Muscle of leg (tissue), 16 donors: ENCODE measurements around the gene SLC9B1. TPM values are rescaled to one million over a fixed set of nuclear protein-coding genes. Genes with fewer than 3 reads are reported as not detected.

Experiments used
- DNase-seq: peaks from one replicate; pipeline ENCODE4 v3.0.0; 2013
- H3K27ac ChIP-seq: one replicate; pipeline ENCODE4 v1.5.1; 2013; ENCODE audit warnings: mild to moderate bottlenecking, low read length, control low read depth
- H3K27me3 ChIP-seq: one replicate; pipeline ENCODE4 v1.6.1; 2013; ENCODE audit warnings: low read length; ENCODE audit not compliant: control insufficient read depth, insufficient read depth
- H3K36me3 ChIP-seq: one replicate; pipeline ENCODE4 v1.6.1; 2013; ENCODE audit warnings: low read length; ENCODE audit not compliant: control insufficient read depth, insufficient read depth
- H3K4me1 ChIP-seq: one replicate; pipeline ENCODE4 v1.6.1; 2013; ENCODE audit warnings: low read length; ENCODE audit not compliant: control insufficient read depth, insufficient read depth
- H3K4me3 ChIP-seq: one replicate; pipeline ENCODE4 v1.5.1; 2013; ENCODE audit warnings: low read length, control low read depth
- H3K9me3 ChIP-seq: replicated peaks from 2 replicates; pipeline ENCODE4 v1.6.1; 2013; ENCODE audit warnings: low read depth, low read length; ENCODE audit not compliant: control insufficient read depth
- WGBS: methylation state at CpG from one replicate; pipeline ENCODE4 v1.1.5; 2013; ENCODE audit warnings: missing lambda C conversion rate; ENCODE audit not compliant: insufficient coverage; 5-methylcytosine and 5-hydroxymethylcytosine counted together
- long read RNA-seq, 11 donors: transcript quantifications; one replicate each; lab custom pipeline, GENCODE V29; 2026
- polyA plus RNA-seq, 8 donors: library from polyadenylated mRNA; unstranded; fragments of 120-200 nt; gene quantifications; one replicate each; pipeline versions ENCODE4 v1.2.1 to v1.2.3, GENCODE V29; 2013; ENCODE audit warnings: inconsistent platforms in 1 of 8, low replicate concordance in 1 of 8; ENCODE audit not compliant: insufficient read length in 8 of 8, insufficient read depth in 1 of 8
- total RNA-seq: library from RNA; stranded (reverse); fragments of 120-200 nt; gene quantifications from one replicate; pipeline ENCODE4 v1.2.4, GENCODE V29; 2013

Gene SLC9B1, protein sequence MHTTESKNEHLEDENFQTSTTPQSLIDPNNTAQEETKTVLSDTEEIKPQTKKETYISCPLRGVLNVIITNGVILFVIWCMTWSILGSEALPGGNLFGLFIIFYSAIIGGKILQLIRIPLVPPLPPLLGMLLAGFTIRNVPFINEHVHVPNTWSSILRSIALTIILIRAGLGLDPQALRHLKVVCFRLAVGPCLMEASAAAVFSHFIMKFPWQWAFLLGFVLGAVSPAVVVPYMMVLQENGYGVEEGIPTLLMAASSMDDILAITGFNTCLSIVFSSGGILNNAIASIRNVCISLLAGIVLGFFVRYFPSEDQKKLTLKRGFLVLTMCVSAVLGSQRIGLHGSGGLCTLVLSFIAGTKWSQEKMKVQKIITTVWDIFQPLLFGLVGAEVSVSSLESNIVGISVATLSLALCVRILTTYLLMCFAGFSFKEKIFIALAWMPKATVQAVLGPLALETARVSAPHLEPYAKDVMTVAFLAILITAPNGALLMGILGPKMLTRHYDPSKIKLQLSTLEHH
- total RNA-seq (2.6 TPM), polyA plus RNA-seq (1 to 10 TPM; 1.4 to 2.5 (median 1.7) TPM)
- long read RNA-seq, donor 1: 0 reads
- long read RNA-seq, donor 2: 0 reads
- long read RNA-seq, donor 3: 0 reads
- long read RNA-seq, donor 4, partial matches to known transcripts: 0 of 1 reads
- long read RNA-seq, donor 4, other reads (novel, unspliced or antisense): 0 of 1 reads
- long read RNA-seq, donor 5: 0 reads
- long read RNA-seq, donor 6: 0 reads
- long read RNA-seq, donor 7: 0 reads
- long read RNA-seq, donor 8: 0 reads
- long read RNA-seq, donor 9: 0 reads
- long read RNA-seq, donor 10, partial matches to known transcripts: 0 of 1 reads
- long read RNA-seq, donor 10, other reads (novel, unspliced or antisense): 0 of 1 reads
- long read RNA-seq, donor 11: 0 reads

DNA sequence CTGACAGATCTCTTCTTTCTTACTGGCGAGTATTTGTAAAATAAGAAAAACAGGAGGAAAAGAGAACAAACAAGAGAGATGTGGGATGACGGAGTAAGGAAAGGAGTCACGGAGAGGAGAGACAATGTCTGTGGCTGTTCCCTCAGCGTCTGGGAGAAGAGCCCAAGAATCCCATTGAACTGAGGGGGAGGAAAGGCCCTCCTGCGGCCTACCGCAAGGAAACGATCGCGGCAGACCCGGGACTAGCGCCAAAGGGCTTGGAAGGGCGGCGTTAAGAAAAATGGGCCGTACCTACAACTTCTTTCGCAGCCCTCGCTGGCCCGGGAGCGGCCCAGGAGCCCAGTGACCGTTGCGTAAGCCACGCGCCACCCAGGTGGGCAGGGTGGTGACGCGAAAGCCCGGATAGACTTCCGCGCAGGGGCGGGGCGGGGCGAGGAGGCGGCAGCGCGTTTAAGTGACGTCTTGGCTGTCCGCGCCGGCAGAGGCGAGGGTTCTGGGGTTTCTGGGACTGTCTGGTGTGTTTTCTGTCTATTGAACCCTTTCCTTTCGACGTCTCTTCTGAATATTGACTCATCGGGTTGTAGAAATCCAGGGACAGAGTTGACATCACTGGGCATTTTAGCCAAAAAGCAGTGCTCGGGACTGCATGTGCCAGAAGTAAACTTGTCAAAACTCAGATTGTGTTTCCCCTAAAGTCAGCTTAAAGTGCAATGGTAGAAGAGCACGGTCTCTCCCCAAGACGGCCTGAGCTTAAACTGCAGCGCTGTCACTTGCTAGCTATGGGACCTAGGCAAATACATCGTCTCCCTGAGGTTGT is at the start of gene SLC9B1:
SLC9B1 (minus strand) TSS at position 398 of the 817 bp plus-strand sequence. CDS start 27,994 bp downstream, outside the sequence.
- 2% methylated on average over 39 of the region's 46 CpGs for WGBS
- DNase-seq: peak; percentile 98
- Histone ChIP-seq H3K9me3 (no peaks in the 10 kb centered on the region), H3K36me3 (no peaks in the 10 kb centered on the region), H3K4me1 (peaks cover 10% of the 10 kb centered on the region), H3K27ac (peak within 1 kb of the TSS; percentile 98), H3K27me3 (no peaks in the 10 kb centered on the region), H3K4me3 (peak within 1 kb of the TSS; percentile 70)

DNA sequence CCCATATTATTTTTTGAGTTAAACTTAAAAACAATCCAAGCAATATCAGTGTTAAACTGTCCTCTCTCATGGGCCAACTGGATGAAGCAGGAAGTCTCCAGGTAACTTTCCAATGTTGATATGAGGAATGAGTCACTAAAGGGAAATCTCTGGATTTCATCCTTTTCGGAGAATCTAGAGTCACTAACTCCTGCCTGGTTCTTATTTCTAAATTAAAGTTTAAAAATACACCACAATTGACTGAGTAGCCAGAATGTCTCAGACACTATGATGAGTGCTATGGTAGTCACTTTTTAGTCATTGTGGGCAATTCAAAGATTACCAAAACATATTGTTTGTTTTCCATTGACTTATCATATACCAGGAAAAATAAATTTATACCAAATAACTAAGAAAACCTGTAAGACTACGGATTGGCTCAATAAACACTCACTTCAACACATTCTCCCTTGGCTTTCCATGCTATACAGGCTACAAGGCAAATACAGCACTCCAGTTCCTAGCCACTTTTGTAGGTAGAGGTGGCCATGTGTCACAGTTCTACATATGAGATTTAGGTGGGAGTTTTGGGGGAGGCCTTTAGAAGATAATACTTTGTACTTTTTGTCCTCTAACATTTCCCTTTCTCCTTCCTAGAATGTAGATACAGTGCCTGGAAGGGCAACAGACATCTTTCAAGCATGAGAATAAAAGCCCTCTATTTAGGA is 48.5 kb upstream of the SLC9B1 start:
- DNase-seq: no peak
- Histone ChIP-seq H3K4me3 (no peak overlapping the region), H3K27ac (no peak overlapping the region), H3K9me3 (no peaks in the 10 kb centered on the region), H3K36me3 (peaks cover 5% of the 10 kb centered on the region), H3K27me3 (no peaks in the 10 kb centered on the region), H3K4me1 (no peaks in the 10 kb centered on the region)
- no CpG with 5 or more reads among the region's 2 CpGs for WGBS

DNA sequence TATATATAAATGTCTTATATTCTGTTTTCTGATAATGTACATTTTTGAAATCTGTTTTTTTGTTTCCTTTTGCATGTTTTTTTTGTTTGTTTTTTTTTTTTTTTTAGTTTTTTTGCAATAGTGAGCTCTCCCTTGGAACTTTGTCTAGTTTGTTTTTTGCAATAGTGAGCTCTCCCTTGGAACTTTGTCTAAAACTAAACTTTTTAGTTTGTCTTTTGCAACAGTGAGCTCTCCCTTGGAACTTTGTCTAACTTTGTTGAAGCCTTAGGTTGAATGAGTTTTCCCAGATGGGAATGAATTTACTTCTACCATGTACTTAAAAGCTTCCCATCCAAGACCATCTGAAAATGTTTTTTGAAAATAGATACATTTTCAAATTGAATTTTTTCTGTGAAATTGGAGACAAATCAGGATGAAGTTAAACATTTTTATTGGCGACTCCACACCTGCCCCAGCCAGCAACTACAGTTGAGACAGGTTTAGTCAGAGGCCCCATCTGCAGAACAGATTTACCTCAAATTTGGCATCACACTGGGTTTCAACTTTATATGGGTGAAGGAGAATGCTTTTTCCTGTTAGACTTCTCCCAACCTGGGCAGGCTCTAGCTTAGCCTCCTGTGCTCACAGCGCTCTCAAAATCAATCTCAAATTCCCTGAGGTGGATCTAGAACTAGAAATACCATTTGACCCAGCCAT is 41.1 kb upstream of the SLC9B1 start:
- peak; percentile 29 for DNase-seq
- no peaks in the 10 kb centered on the region for H3K27me3 ChIP-seq
- no CpG with 5 or more reads among the region's 2 CpGs for WGBS
- no peaks in the 10 kb centered on the region for H3K4me1 ChIP-seq
- no peaks in the 10 kb centered on the region for H3K9me3 ChIP-seq
- H3K36me3 ChIP-seq: no peaks in the 10 kb centered on the region
- no peak overlapping the region for H3K27ac ChIP-seq
- no peak overlapping the region for H3K4me3 ChIP-seq

DNA sequence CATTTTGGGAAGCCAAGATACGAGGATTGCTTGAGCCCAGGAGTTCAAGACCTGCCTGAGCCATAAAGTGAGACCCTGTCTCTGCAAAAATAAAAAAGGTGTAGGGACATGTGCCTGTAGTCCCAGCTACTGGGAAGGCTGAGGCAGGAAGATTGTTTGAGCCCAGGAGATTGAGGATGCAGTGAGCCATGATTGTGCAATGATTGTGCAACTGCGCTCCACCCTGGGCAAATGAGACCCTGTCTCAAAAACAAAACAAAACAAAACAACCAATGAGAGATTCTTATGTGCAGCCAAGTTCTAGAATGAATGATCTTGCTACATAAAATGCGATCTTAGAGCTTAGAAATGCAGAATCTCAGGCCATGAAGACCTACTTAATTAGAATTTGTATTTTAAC is 34.5 kb upstream of the SLC9B1 start:
- H3K4me1 ChIP-seq: no peaks in the 10 kb centered on the region
- H3K36me3 ChIP-seq: peaks cover 3% of the 10 kb centered on the region
- no peak for DNase-seq
- 91% methylated on average over 1 of the region's 3 CpGs for WGBS
- no peaks in the 10 kb centered on the region for H3K9me3 ChIP-seq
- no peak overlapping the region for H3K27ac ChIP-seq
- H3K27me3 ChIP-seq: no peaks in the 10 kb centered on the region
- no peak overlapping the region for H3K4me3 ChIP-seq

DNA sequence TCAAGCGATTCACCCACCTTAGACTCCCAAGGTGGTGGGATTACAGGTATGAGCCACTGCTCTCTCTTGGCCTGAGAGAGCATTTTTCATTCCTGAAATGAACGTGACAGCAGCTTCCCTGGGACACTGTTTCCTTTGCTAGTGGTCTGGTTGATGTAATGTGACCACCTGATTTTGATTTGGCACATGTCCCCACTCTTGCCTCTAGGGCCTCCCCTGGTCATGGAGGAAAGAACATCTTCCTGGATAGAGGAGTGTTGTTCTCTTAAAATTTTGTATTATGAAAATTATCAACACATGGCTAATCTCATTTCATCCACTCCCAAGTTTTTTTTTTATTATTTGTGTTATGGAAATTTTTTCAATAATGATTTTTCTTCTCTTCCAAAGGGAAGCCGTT is 33.3 kb upstream of the SLC9B1 start:
- DNase-seq: no peak
- no peak overlapping the region for H3K27ac ChIP-seq
- peaks cover 5% of the 10 kb centered on the region for H3K36me3 ChIP-seq
- H3K4me1 ChIP-seq: no peaks in the 10 kb centered on the region
- no peaks in the 10 kb centered on the region for H3K27me3 ChIP-seq
- WGBS: no CpG with 5 or more reads among the region's 3 CpGs
- no peak overlapping the region for H3K4me3 ChIP-seq
- no peaks in the 10 kb centered on the region for H3K9me3 ChIP-seq

DNA sequence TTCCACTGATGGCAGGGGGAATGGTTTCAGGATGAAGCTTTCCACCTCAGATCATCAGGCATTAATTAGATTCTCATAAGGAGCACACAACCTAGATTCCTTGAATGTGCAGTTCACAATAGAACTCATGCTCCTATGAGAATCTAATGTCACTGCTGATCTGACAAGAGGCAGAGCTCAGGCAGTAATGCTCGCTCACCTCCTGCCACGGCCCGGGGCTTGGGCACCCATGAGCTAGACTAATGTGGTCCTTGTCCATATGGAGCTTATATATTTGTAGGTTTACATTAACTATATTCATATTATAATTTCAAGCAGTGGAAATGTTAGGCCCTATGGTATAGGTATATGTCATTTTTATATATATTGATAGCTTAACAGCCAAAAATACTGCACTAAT is 32.6 kb upstream of the SLC9B1 start:
- WGBS: no CpG with 5 or more reads among the region's 3 CpGs
- Histone ChIP-seq H3K9me3 (no peaks in the 10 kb centered on the region), H3K27ac (no peak overlapping the region), H3K36me3 (peaks cover 5% of the 10 kb centered on the region), H3K27me3 (no peaks in the 10 kb centered on the region), H3K4me3 (no peak overlapping the region), H3K4me1 (no peaks in the 10 kb centered on the region)
- DNase-seq: no peak

DNA sequence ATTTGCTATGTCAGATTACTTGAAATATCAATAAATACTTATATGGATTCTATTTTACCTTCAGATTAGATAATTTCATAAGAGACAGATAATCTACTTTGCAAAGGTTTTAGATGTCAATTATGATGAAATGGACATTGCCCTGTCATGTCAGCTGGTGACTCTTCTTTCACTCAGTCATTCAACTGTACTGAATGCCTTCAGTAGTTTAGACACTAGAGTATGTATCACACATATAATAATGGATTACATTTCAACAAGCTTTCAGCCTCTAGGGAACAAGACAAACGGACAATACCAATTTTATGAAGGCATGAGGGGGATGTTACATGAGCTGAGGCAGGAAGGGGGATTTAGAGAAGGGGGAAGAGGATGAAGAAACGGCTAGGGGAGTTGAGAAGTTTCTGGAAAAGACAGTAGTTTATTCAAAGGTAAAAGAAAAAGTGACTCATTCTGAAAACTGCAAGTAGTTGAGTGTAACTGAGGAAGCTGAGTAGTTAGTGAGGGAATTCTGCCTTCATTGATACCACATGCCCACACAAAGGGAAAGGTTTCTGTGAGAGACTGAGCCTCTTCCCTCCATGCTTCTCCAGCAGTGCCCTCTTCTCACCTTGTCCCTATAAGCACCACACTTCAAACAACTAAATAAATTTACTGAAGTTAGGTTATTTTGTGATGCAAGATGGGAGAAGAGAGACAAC is 31.4 kb upstream of the SLC9B1 start:
- no peak for DNase-seq
- H3K4me3 ChIP-seq: no peak overlapping the region
- peaks cover 7% of the 10 kb centered on the region for H3K36me3 ChIP-seq
- 40% methylated on average over 1 of the region's 2 CpGs for WGBS
- no peak overlapping the region for H3K27ac ChIP-seq
- no peaks in the 10 kb centered on the region for H3K27me3 ChIP-seq
- no peaks in the 10 kb centered on the region for H3K4me1 ChIP-seq
- no peaks in the 10 kb centered on the region for H3K9me3 ChIP-seq

DNA sequence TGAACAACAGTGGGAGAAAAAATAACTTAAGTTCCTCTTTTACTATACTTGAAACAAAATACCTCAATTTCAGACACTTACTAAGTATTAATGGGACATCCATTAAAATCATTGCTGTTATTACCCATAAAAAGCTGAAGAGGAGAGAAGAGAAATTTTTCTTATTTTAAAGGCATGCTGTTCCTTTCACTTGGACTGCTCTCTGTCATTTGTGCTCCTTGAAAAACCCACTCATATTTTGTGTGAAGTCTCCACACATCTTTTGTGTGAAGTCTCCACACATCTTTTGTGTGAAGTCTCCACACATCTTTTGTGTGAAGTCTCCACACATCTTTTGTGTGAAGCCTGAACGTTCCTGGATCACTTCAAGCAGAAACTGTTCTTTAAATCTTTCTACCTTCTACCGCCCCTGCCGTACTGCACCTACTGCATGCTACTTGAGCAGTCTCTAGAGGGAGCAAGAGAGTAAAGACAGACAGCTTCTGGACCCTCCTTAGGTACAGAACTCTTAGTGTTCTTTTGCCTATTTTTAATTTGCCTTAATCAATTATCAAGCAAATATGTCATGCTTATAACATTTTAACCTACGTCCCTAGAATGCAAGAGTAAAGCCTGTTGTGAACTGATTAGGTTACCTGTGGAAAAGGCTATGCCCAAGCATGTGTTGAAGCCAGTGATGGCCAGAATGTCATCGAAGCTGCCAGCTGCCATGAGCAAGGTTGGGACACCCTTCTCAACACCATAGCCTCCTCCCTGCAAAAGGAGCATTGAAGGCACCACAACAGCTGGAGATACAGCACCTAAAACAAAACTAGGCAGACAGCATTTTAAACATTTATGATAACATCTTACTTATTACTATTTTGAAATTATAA is 27.1 kb upstream of the SLC9B1 start:
- 0% methylated on average over 1 of the region's 5 CpGs for WGBS

More for the DNA sequence above, 27.1 kb upstream of the SLC9B1 start:
- peak; percentile 40 for DNase-seq
- no peak overlapping the region for H3K27ac ChIP-seq
- H3K36me3 ChIP-seq: peaks cover 7% of the 10 kb centered on the region
- H3K27me3 ChIP-seq: no peaks in the 10 kb centered on the region
- no peak overlapping the region for H3K4me3 ChIP-seq
- no peaks in the 10 kb centered on the region for H3K9me3 ChIP-seq
- no peaks in the 10 kb centered on the region for H3K4me1 ChIP-seq
